ENCODE measurements around the gene REEP2.
"Not testable (repeated sequence)": the region's sequence is repeated elsewhere in the genome, so short reads cannot be mapped to it uniquely, and the experiment has no call there.

REEP2 gene

GRCh38 chr5:138438724-138439476 is at the start of gene REEP2:
TSS of gene REEP2 (plus strand) at chr5:138439057. CDS start at chr5:138439209, 152 bp downstream.
- DNase-seq (ENCODE audit: low read depth, low spot score) = no peak

GRCh38 chr5:138389332-138389731 is 49.5 kb upstream of the REEP2 start:
- DNase-seq (ENCODE audit: low read depth, low spot score) = no peak

GRCh38 chr5:138389911-138390310 is 48.9 kb upstream of the REEP2 start:
- DNase-seq (ENCODE audit: low read depth, low spot score) = not testable (repeated sequence)

- no peak for DNase-seq (ENCODE audit: low read depth, low spot score)
These were observed 46.9 kb upstream of the REEP2 start for GRCh38 chr5:138391859-138392386.

- no peak for DNase-seq (ENCODE audit: low read depth, low spot score)
These were observed 36.2 kb upstream of the REEP2 start for GRCh38 chr5:138402640-138403039.

- no peak for DNase-seq (ENCODE audit: low read depth, low spot score)
These were observed 30.8 kb upstream of the REEP2 start for GRCh38 chr5:138408023-138408422.

- DNase-seq (ENCODE audit: low read depth, low spot score) = not testable (repeated sequence)
These were observed 27.7 kb upstream of the REEP2 start for GRCh38 chr5:138410996-138411640.

GRCh38 chr5:138418444-138418843 is 20.4 kb upstream of the REEP2 start:
- DNase-seq (ENCODE audit: low read depth, low spot score) = no peak

GRCh38 chr5:138425079-138425478 is 13.8 kb upstream of the REEP2 start:
- DNase-seq (ENCODE audit: low read depth, low spot score) = no peak

GRCh38 chr5:138435943-138436342 is 2.9 kb upstream of the REEP2 start:
- no peak for DNase-seq (ENCODE audit: low read depth, low spot score)

GRCh38 chr5:138438003-138438723 is 694 bp upstream of the REEP2 start:
- DNase-seq (ENCODE audit: low read depth, low spot score) = no peak

- no peak for DNase-seq (ENCODE audit: low read depth, low spot score)
These were observed 761 bp downstream of the REEP2 start for GRCh38 chr5:138439477-138440158.

- DNase-seq (ENCODE audit: low read depth, low spot score) = no peak
These were observed 1.6 kb downstream of the REEP2 start for GRCh38 chr5:138440159-138441073.

GRCh38 chr5:138441221-138441620 is 2.4 kb downstream of the REEP2 start:
- no peak for DNase-seq (ENCODE audit: low read depth, low spot score)

- no peak for DNase-seq (ENCODE audit: low read depth, low spot score)
These were observed 5.4 kb downstream of the REEP2 start for GRCh38 chr5:138444078-138444773.

- no peak for DNase-seq (ENCODE audit: low read depth, low spot score)
These were observed 6.1 kb downstream of the REEP2 start for GRCh38 chr5:138444774-138445546.

- DNase-seq (ENCODE audit: low read depth, low spot score) = no peak
These were observed 6.9 kb downstream of the REEP2 start for GRCh38 chr5:138445547-138446271.

GRCh38 chr5:138448070-138448469 is 9.2 kb downstream of the REEP2 start:
- no peak for DNase-seq (ENCODE audit: low read depth, low spot score)
